ENCODE data around the gene TNK2.

- TF ChIP-seq CTCF (IDR thresholded peaks at IDR 0.05) (no peak), POLR2A (IDR thresholded peaks at IDR 0.05) (no peak)
Measured at GRCh38 chr3:195867631-195868335, 40.6 kb downstream of the TNK2 start.

All from adrenal gland (tissue), 5 donors.